Activated CD4-positive, alpha-beta T cell treated with anti-CD3 and anti-CD28 coated beads for 48 hours (primary cell): ENCODE data around the gene PDE5A.
"Not testable (repeated sequence)": the region's sequence is repeated elsewhere in the genome, so short reads cannot be mapped to it uniquely, and the experiment has no call there.

ENCODE experiments used
- DNase-seq: peaks from one replicate; pipeline ENCODE4 v3.0.0-alpha.2; 2020

Gene PDE5A

GRCh38 chr4:119643306-119644042, 14.9 kb upstream of the PDE5A start:
- no peak for DNase-seq

GRCh38 chr4:119641765-119642164, 13.2 kb upstream of the PDE5A start:
- DNase-seq = no peak

- DNase-seq = no peak
Observed at GRCh38 chr4:119638359-119638758, 9.8 kb upstream of the PDE5A start.

GRCh38 chr4:119636851-119637250, 8.2 kb upstream of the PDE5A start:
- not testable (repeated sequence) for DNase-seq

- no peak for DNase-seq
Observed at GRCh38 chr4:119632216-119632615, 3.6 kb upstream of the PDE5A start.

- no peak for DNase-seq
Observed at GRCh38 chr4:119629142-119629471, 503 bp upstream of the PDE5A start.

GRCh38 chr4:119627267-119628255, 1.0 kb downstream of the PDE5A start:
- peak; percentile 68 for DNase-seq

- no peak for DNase-seq
Observed at GRCh38 chr4:119626943-119627266, 1.7 kb downstream of the PDE5A start.

- DNase-seq = no peak
Observed at GRCh38 chr4:119626420-119626819, 2.2 kb downstream of the PDE5A start.

- no peak for DNase-seq
Observed at GRCh38 chr4:119625761-119626160, 2.8 kb downstream of the PDE5A start.

- no peak for DNase-seq
Observed at GRCh38 chr4:119624356-119624755, 4.2 kb downstream of the PDE5A start.

- DNase-seq = no peak
Observed at GRCh38 chr4:119623025-119623424, 5.6 kb downstream of the PDE5A start.

GRCh38 chr4:119615068-119615719, 13.4 kb downstream of the PDE5A start:
- DNase-seq = no peak

- DNase-seq = no peak
Observed at GRCh38 chr4:119604266-119604665, 24.3 kb downstream of the PDE5A start.

GRCh38 chr4:119602366-119602765, 26.2 kb downstream of the PDE5A start:
- DNase-seq = no peak

- DNase-seq = no peak
Observed at GRCh38 chr4:119598521-119598920, 30.1 kb downstream of the PDE5A start.

GRCh38 chr4:119597377-119597776, 31.2 kb downstream of the PDE5A start:
- no peak for DNase-seq

GRCh38 chr4:119593698-119594097, 34.9 kb downstream of the PDE5A start:
- DNase-seq = no peak

- no peak for DNase-seq
Observed at GRCh38 chr4:119592830-119593229, 35.8 kb downstream of the PDE5A start.

- no peak for DNase-seq
Observed at GRCh38 chr4:119589165-119589564, 39.4 kb downstream of the PDE5A start.

- DNase-seq = no peak
Observed at GRCh38 chr4:119587796-119588195, 40.8 kb downstream of the PDE5A start.

GRCh38 chr4:119585771-119586170, 42.8 kb downstream of the PDE5A start:
- no peak for DNase-seq

- no peak for DNase-seq
Observed at GRCh38 chr4:119581190-119581873, 47.3 kb downstream of the PDE5A start.
